ENCODE results near the gene OXCT2. TPM values are rescaled to one million over a fixed set of nuclear protein-coding genes. Genes with fewer than 3 reads are reported as not detected.
A peak's percentile ranks its signal among the peaks of the same experiment; 100 is the strongest.

OXCT2 gene
- total and polyA plus RNA-seq, 9 of the 15 experiments (the other 6 are each of a cell fraction or from before 2014, with no cell fraction given) = 0.08 to 0.64 (median 0.22) TPM; not detected in 2

- TF ChIP-seq MGA (IDR thresholded peaks at IDR 0.05) (peak; percentile 85), HES1 (IDR thresholded peaks at IDR 0.05; ENCODE audit: low read depth) (no peak), NCOA1 (IDR thresholded peaks at IDR 0.05; ENCODE audit: low read depth) (0 out of 2 replicates have a peak, but pooled peaks have one; percentile 33), GABPA (tag; conservative IDR thresholded peaks at IDR 0.05; ENCODE audit: low read depth) (peak; percentile 94), ID3 (CRISPR knock-in tag; IDR thresholded peaks at IDR 0.05) (no peak), ID3 (tag; IDR thresholded peaks at IDR 0.05) (no peak), PHF8 (IDR thresholded peaks at IDR 0.05; ENCODE audit: borderline replicate concordance, low read length) (peak; percentile 98), TFAP4 (CRISPR knock-in tag; IDR thresholded peaks at IDR 0.05; ENCODE audit: borderline replicate concordance) (peak; percentile 33; the same call in 1 of the 2 replicates), ZEB2 (IDR thresholded peaks at IDR 0.05) (no peak), ZNF586 (CRISPR knock-in tag; conservative IDR thresholded peaks at IDR 0.05) (no peak), JUNB (CRISPR knock-in tag; conservative IDR thresholded peaks at IDR 0.05) (no peak), TCFL5 (CRISPR knock-in tag; conservative IDR thresholded peaks at IDR 0.05) (no peak), ZKSCAN1 (IDR thresholded peaks at IDR 0.05; ENCODE audit: low read depth, low read length) (no peak), ZNF57 (CRISPR knock-in tag; IDR thresholded peaks at IDR 0.05) (no peak)
These were observed 32.4 kb downstream of the OXCT2 start, which contains the start of gene PPIE (continued) for GRCh38 chr1:39738622-39739366.

All from K562 (cell line).